ENCODE measurements around the gene INPP4B.

Gene INPP4B

GRCh38 chr4:142846108-142846728, at the start of gene INPP4B:
Gene INPP4B, minus strand, starts transcription at chr4:142846301.
- Histone ChIP-seq H3K36me3 (ENCODE audit: control insufficient read depth in 5 of 5, insufficient read depth in 5 of 5, low read length in 5 of 5) (no peaks in the 10 kb centered on the region), H3K9ac (ENCODE audit: low read length in 5 of 5) (peak within 1 kb of the TSS in 1 of 5 donors; percentile 6), H3K4me1 (ENCODE audit: control insufficient read depth in 5 of 5, insufficient read depth in 5 of 5, low read length in 5 of 5) (peaks cover 0 to 24% (median 19%) of the 10 kb centered on the region in 5 donors), H3K27ac (ENCODE audit: low read depth, low read length) (no peak within 1 kb of the TSS), H3K4me3 (ENCODE audit: low read depth in 1 of 5, low read length in 5 of 5) (peak within 1 kb of the TSS; percentile 61 to 72 (median 69)), H3K9me3 (ENCODE audit: control insufficient read depth in 5 of 5, low read length in 5 of 5) (no peaks in the 10 kb centered on the region), H3K27me3 (ENCODE audit: control insufficient read depth in 5 of 5, insufficient read depth in 4 of 5, low read length in 5 of 5) (peaks cover 18 to 34% (median 23%) of the 10 kb centered on the region in 5 donors)

- H3K9ac ChIP-seq (ENCODE audit: low read length in 5 of 5), result no peak overlapping the region
- peaks cover 2 to 20% (median 10%) of the 10 kb centered on the region in 5 donors for H3K9me3 ChIP-seq (ENCODE audit: control insufficient read depth in 5 of 5, low read length in 5 of 5)
- H3K27me3 ChIP-seq (ENCODE audit: control insufficient read depth in 5 of 5, insufficient read depth in 4 of 5, low read length in 5 of 5), result no peaks in the 10 kb centered on the region
- no peaks in the 10 kb centered on the region for H3K36me3 ChIP-seq (ENCODE audit: control insufficient read depth in 5 of 5, insufficient read depth in 5 of 5, low read length in 5 of 5)
- H3K27ac ChIP-seq (ENCODE audit: low read depth, low read length), result no peak overlapping the region
- H3K4me1 ChIP-seq (ENCODE audit: control insufficient read depth in 5 of 5, insufficient read depth in 5 of 5, low read length in 5 of 5), result no peaks in the 10 kb centered on the region
- H3K4me3 ChIP-seq (ENCODE audit: low read depth in 1 of 5, low read length in 5 of 5), result no peak overlapping the region
These were observed 46.9 kb upstream of the INPP4B start for GRCh38 chr4:142893012-142893411.

GRCh38 chr4:142886566-142886965, 40.5 kb upstream of the INPP4B start:
- Histone ChIP-seq H3K4me3 (ENCODE audit: low read depth in 1 of 5, low read length in 5 of 5) (no peak overlapping the region), H3K36me3 (ENCODE audit: control insufficient read depth in 5 of 5, insufficient read depth in 5 of 5, low read length in 5 of 5) (no peaks in the 10 kb centered on the region), H3K27ac (ENCODE audit: low read depth, low read length) (no peak overlapping the region), H3K9me3 (ENCODE audit: control insufficient read depth in 5 of 5, low read length in 5 of 5) (no peaks in the 10 kb centered on the region), H3K9ac (ENCODE audit: low read length in 5 of 5) (no peak overlapping the region), H3K27me3 (ENCODE audit: control insufficient read depth in 5 of 5, insufficient read depth in 4 of 5, low read length in 5 of 5) (no peaks in the 10 kb centered on the region), H3K4me1 (ENCODE audit: control insufficient read depth in 5 of 5, insufficient read depth in 5 of 5, low read length in 5 of 5) (no peaks in the 10 kb centered on the region)

GRCh38 chr4:142883040-142883832, 37.1 kb upstream of the INPP4B start:
- no peaks in the 10 kb centered on the region for H3K9me3 ChIP-seq (ENCODE audit: control insufficient read depth in 5 of 5, low read length in 5 of 5)
- H3K9ac ChIP-seq (ENCODE audit: low read length in 5 of 5), result no peak overlapping the region
- H3K36me3 ChIP-seq (ENCODE audit: control insufficient read depth in 5 of 5, insufficient read depth in 5 of 5, low read length in 5 of 5), result no peaks in the 10 kb centered on the region
- H3K4me1 ChIP-seq (ENCODE audit: control insufficient read depth in 5 of 5, insufficient read depth in 5 of 5, low read length in 5 of 5), result no peaks in the 10 kb centered on the region
- H3K4me3 ChIP-seq (ENCODE audit: low read depth in 1 of 5, low read length in 5 of 5), result no peak overlapping the region
- no peak overlapping the region for H3K27ac ChIP-seq (ENCODE audit: low read depth, low read length)
- H3K27me3 ChIP-seq (ENCODE audit: control insufficient read depth in 5 of 5, insufficient read depth in 4 of 5, low read length in 5 of 5), result no peaks in the 10 kb centered on the region

GRCh38 chr4:142882159-142882558, 36.1 kb upstream of the INPP4B start:
- H3K27me3 ChIP-seq (ENCODE audit: control insufficient read depth in 5 of 5, insufficient read depth in 4 of 5, low read length in 5 of 5), result no peaks in the 10 kb centered on the region
- H3K9ac ChIP-seq (ENCODE audit: low read length in 5 of 5), result no peak overlapping the region
- no peak overlapping the region for H3K27ac ChIP-seq (ENCODE audit: low read depth, low read length)
- no peaks in the 10 kb centered on the region for H3K9me3 ChIP-seq (ENCODE audit: control insufficient read depth in 5 of 5, low read length in 5 of 5)
- no peaks in the 10 kb centered on the region for H3K4me1 ChIP-seq (ENCODE audit: control insufficient read depth in 5 of 5, insufficient read depth in 5 of 5, low read length in 5 of 5)
- no peak overlapping the region for H3K4me3 ChIP-seq (ENCODE audit: low read depth in 1 of 5, low read length in 5 of 5)
- H3K36me3 ChIP-seq (ENCODE audit: control insufficient read depth in 5 of 5, insufficient read depth in 5 of 5, low read length in 5 of 5), result no peaks in the 10 kb centered on the region

GRCh38 chr4:142881331-142881730, 35.2 kb upstream of the INPP4B start:
- Histone ChIP-seq H3K9me3 (ENCODE audit: control insufficient read depth in 5 of 5, low read length in 5 of 5) (no peaks in the 10 kb centered on the region), H3K4me3 (ENCODE audit: low read depth in 1 of 5, low read length in 5 of 5) (no peak overlapping the region), H3K27ac (ENCODE audit: low read depth, low read length) (no peak overlapping the region), H3K36me3 (ENCODE audit: control insufficient read depth in 5 of 5, insufficient read depth in 5 of 5, low read length in 5 of 5) (no peaks in the 10 kb centered on the region), H3K27me3 (ENCODE audit: control insufficient read depth in 5 of 5, insufficient read depth in 4 of 5, low read length in 5 of 5) (no peaks in the 10 kb centered on the region), H3K4me1 (ENCODE audit: control insufficient read depth in 5 of 5, insufficient read depth in 5 of 5, low read length in 5 of 5) (no peaks in the 10 kb centered on the region), H3K9ac (ENCODE audit: low read length in 5 of 5) (no peak overlapping the region)

- H3K9me3 ChIP-seq (ENCODE audit: control insufficient read depth in 5 of 5, low read length in 5 of 5), result no peaks in the 10 kb centered on the region
- no peak overlapping the region for H3K4me3 ChIP-seq (ENCODE audit: low read depth in 1 of 5, low read length in 5 of 5)
- H3K27me3 ChIP-seq (ENCODE audit: control insufficient read depth in 5 of 5, insufficient read depth in 4 of 5, low read length in 5 of 5), result no peaks in the 10 kb centered on the region
These were observed 29.0 kb upstream of the INPP4B start for GRCh38 chr4:142875117-142875516.

GRCh38 chr4:142874684-142875083, 28.6 kb upstream of the INPP4B start:
- Histone ChIP-seq H3K27ac (ENCODE audit: low read depth, low read length) (no peak overlapping the region), H3K27me3 (ENCODE audit: control insufficient read depth in 5 of 5, insufficient read depth in 4 of 5, low read length in 5 of 5) (no peaks in the 10 kb centered on the region), H3K4me3 (ENCODE audit: low read depth in 1 of 5, low read length in 5 of 5) (no peak overlapping the region)

More at GRCh38 chr4:142875117-142875516, 29.0 kb upstream of the INPP4B start:
- no peaks in the 10 kb centered on the region for H3K36me3 ChIP-seq (ENCODE audit: control insufficient read depth in 5 of 5, insufficient read depth in 5 of 5, low read length in 5 of 5)
- no peak overlapping the region for H3K27ac ChIP-seq (ENCODE audit: low read depth, low read length)
- no peaks in the 10 kb centered on the region for H3K4me1 ChIP-seq (ENCODE audit: control insufficient read depth in 5 of 5, insufficient read depth in 5 of 5, low read length in 5 of 5)
- H3K9ac ChIP-seq (ENCODE audit: low read length in 5 of 5), result no peak overlapping the region

GRCh38 chr4:142866685-142867084, 20.6 kb upstream of the INPP4B start:
- H3K27me3 ChIP-seq (ENCODE audit: control insufficient read depth in 5 of 5, insufficient read depth in 4 of 5, low read length in 5 of 5), result no peaks in the 10 kb centered on the region
- no peak overlapping the region for H3K4me3 ChIP-seq (ENCODE audit: low read depth in 1 of 5, low read length in 5 of 5)
- no peaks in the 10 kb centered on the region for H3K36me3 ChIP-seq (ENCODE audit: control insufficient read depth in 5 of 5, insufficient read depth in 5 of 5, low read length in 5 of 5)
- H3K9me3 ChIP-seq (ENCODE audit: control insufficient read depth in 5 of 5, low read length in 5 of 5), result no peaks in the 10 kb centered on the region
- no peak overlapping the region for H3K27ac ChIP-seq (ENCODE audit: low read depth, low read length)
- H3K4me1 ChIP-seq (ENCODE audit: control insufficient read depth in 5 of 5, insufficient read depth in 5 of 5, low read length in 5 of 5), result no peaks in the 10 kb centered on the region
- H3K9ac ChIP-seq (ENCODE audit: low read length in 5 of 5), result no peak overlapping the region

More at GRCh38 chr4:142874684-142875083, 28.6 kb upstream of the INPP4B start:
- Histone ChIP-seq H3K4me1 (ENCODE audit: control insufficient read depth in 5 of 5, insufficient read depth in 5 of 5, low read length in 5 of 5) (no peaks in the 10 kb centered on the region), H3K9me3 (ENCODE audit: control insufficient read depth in 5 of 5, low read length in 5 of 5) (no peaks in the 10 kb centered on the region), H3K9ac (ENCODE audit: low read length in 5 of 5) (no peak overlapping the region), H3K36me3 (ENCODE audit: control insufficient read depth in 5 of 5, insufficient read depth in 5 of 5, low read length in 5 of 5) (no peaks in the 10 kb centered on the region)

GRCh38 chr4:142861351-142861750, 15.2 kb upstream of the INPP4B start:
- Histone ChIP-seq H3K9ac (ENCODE audit: low read length in 5 of 5) (no peak overlapping the region), H3K9me3 (ENCODE audit: control insufficient read depth in 5 of 5, low read length in 5 of 5) (no peaks in the 10 kb centered on the region), H3K36me3 (ENCODE audit: control insufficient read depth in 5 of 5, insufficient read depth in 5 of 5, low read length in 5 of 5) (no peaks in the 10 kb centered on the region), H3K4me1 (ENCODE audit: control insufficient read depth in 5 of 5, insufficient read depth in 5 of 5, low read length in 5 of 5) (no peaks in the 10 kb centered on the region), H3K27me3 (ENCODE audit: control insufficient read depth in 5 of 5, insufficient read depth in 4 of 5, low read length in 5 of 5) (no peaks in the 10 kb centered on the region), H3K4me3 (ENCODE audit: low read depth in 1 of 5, low read length in 5 of 5) (no peak overlapping the region), H3K27ac (ENCODE audit: low read depth, low read length) (no peak overlapping the region)

Data from subcutaneous abdominal adipose tissue (tissue), 5 donors.